Ovary (tissue), 9 donors: ENCODE results near the gene LUC7L3. TPM values are rescaled to one million over a fixed set of nuclear protein-coding genes. Genes with fewer than 3 reads are reported as not detected.
A peak's percentile ranks its signal among the peaks of the same experiment; 100 is the strongest.

Experiments used
- DNase-seq, 5 donors: peaks; one replicate each; pipeline ENCODE4 v3.0.0-alpha.2; 2019 to 2020
- H3K27ac ChIP-seq, 2 donors: fragments of 200-600 bp; one replicate each; pipeline versions ENCODE4 v1.5.1 to v1.8.0; 2019 to 2022
- H3K27me3 ChIP-seq: fragments of 200-600 bp; one replicate; pipeline ENCODE4 v1.8.0; 2022
- H3K36me3 ChIP-seq: fragments of 200-600 bp; sonication (generic); one replicate; pipeline ENCODE4 v1.5.1; 2019
- H3K4me1 ChIP-seq: one replicate; pipeline ENCODE4 v1.8.1; 2013; ENCODE audit warnings: mild to moderate bottlenecking, moderate library complexity; ENCODE audit not compliant: insufficient read depth
- H3K4me3 ChIP-seq: fragments of 200-600 bp; sonication (generic); one replicate; pipeline ENCODE4 v1.5.1; 2017
- H3K9me3 ChIP-seq, 2 donors: fragments of 200-600 bp in 1 of 2; sonication (generic) in 1 of 2; one replicate each; pipeline versions ENCODE4 v1.5.1 to v1.8.1; 2013 to 2019; ENCODE audit warnings: mild to moderate bottlenecking in 1 of 2, moderate library complexity in 1 of 2
- CTCF ChIP-seq, 3 donors: fragments of 450-650 bp in 2 of 3; fragments of 200-600 bp in 1 of 3; IDR thresholded peaks; one replicate each; pipeline versions ENCODE4 v1.5.1 to v1.8.0; 2016 to 2022; ENCODE audit warnings: antibody characterized with exemption in 3 of 3, mild to moderate bottlenecking in 1 of 3
- EP300 ChIP-seq: sonication (generic); formaldehyde crosslinking; IDR thresholded peaks from one replicate; pipeline ENCODE4 v1.6.1; 2017; ENCODE audit warnings: antibody characterized with exemption
- POLR2A ChIP-seq: fragments of 450-650 bp; IDR thresholded peaks from one replicate; pipeline ENCODE4 v1.6.1; 2017; ENCODE audit warnings: antibody characterized with exemption, mild to moderate bottlenecking, moderate library complexity
- WGBS, 3 donors: extraction: QIAGEN DNeasy Blood & Tissue Kit in 1 of 3; methylation state at CpG; one replicate each; pipeline versions ENCODE4 v1.1.5 to v1.1.7; 2013 to 2017; 5-methylcytosine and 5-hydroxymethylcytosine counted together
- intact Hi-C, 4 donors: fragments of 100-400 bp; cut with DNase I; formaldehyde crosslinking; loops; one replicate each; pipeline versions ENCODE4 v1.11.0 to v1.15.1; 2022 to 2023
- polyA plus RNA-seq, 2 donors: library from polyadenylated mRNA; stranded (reverse); fragments of 200-250 nt in 1 of 2; fragments of 350-450 nt in 1 of 2; fragmentation: Illumina TruSeq in 1 of 2; extraction: RNeasy Lipid Tissue Mini Kit (QIAGEN cat#74804) in 1 of 2; gene quantifications; one replicate each; pipeline ENCODE4 v1.2.3, GENCODE V29; 2013 to 2014
- total RNA-seq, 7 donors: library from RNA; depleted of rRNA in 2 of 7; stranded (reverse); fragments of >200 nt in 2 of 7; fragmentation: NEBNext Ultra II Directional in 3 of 7; extraction: Animal tissue kit (Norgen Biotek cat#: 25700) in 3 of 7; gene quantifications; one replicate each; pipeline versions ENCODE4 v1.1.0 to v1.2.4, GENCODE V29; 2016 to 2023
- donor health status: DM: no; HTN: no; CAD: no; lungs with moderate emphysema.
- donor health status: DM: no; HTN: no; CAD: no.
- donor health status: Bipolar disorder and iron deficiency.
- donor health status: DM: yes; HTN: yes; CAD: no.
- donor health status: DM: no; HTN: no; CAD: no.
- donor health status: DM: yes; HTN: yes; CAD: no.

LUC7L3 gene
- total and polyA plus RNA-seq, 9 donors: 96.5 to 172 (median 139) TPM

DNA sequence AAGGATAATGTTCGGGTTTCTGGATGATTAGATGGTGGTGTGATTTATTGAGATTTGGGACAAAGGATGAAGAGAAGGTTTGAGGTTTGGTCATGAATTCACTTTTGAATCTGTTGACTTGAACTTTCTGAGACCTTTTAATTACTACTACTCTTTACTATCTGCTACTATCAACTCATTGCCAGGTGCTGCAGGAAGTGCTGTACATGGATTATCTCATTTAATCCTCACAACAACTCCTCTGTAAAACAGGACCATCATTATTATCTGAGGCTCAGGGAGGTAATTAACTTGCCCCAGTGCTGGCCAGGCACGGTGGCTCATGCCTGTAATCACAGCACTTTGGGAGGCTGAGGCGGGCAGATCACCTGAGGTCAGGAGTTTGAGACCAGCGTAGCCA is 8.8 kb upstream of the LUC7L3 start:
- H3K4me3 ChIP-seq: no peak overlapping the region
- TF ChIP-seq CTCF (IDR thresholded peaks at IDR 0.05): no peak
- TF ChIP-seq EP300: no peak
- TF ChIP-seq POLR2A: no peak
- peaks cover 13% of the 10 kb centered on the region for H3K4me1 ChIP-seq
- no peak overlapping the region for H3K27ac ChIP-seq
- WGBS, 3 donors: 84 to 86% (median 85%) methylated on average over 4 of the region's 4 CpGs
- DNase-seq: no peak
- intact Hi-C loops: no loop called here
- no peaks in the 10 kb centered on the region for H3K36me3 ChIP-seq
- H3K27me3 ChIP-seq: no peaks in the 10 kb centered on the region
- no peaks in the 10 kb centered on the region for H3K9me3 ChIP-seq

GRCh38 chr17:50712641-50713040 is 6.8 kb upstream of the LUC7L3 start:
- WGBS, 3 donors: 76 to 81% (median 78%) methylated on average over 9 of the region's 9 CpGs
- intact Hi-C loops: no loop called here
- peaks cover 12% of the 10 kb centered on the region for H3K4me1 ChIP-seq

GRCh38 chr17:50715471-50715870 is 3.9 kb upstream of the LUC7L3 start:
- DNase-seq: no peak
- 84 to 99% (median 97%) methylated on average over 3 of the region's 3 CpGs for WGBS, 3 donors
- intact Hi-C loops: no loop called here
- Histone ChIP-seq H3K4me3 (no peak overlapping the region), H3K36me3 (no peaks in the 10 kb centered on the region), H3K4me1 (peaks cover 3% of the 10 kb centered on the region), H3K9me3 (no peaks in the 10 kb centered on the region), H3K27me3 (no peaks in the 10 kb centered on the region), H3K27ac (no peak overlapping the region)
- no peak for TF ChIP-seq POLR2A

More at GRCh38 chr17:50712641-50713040, 6.8 kb upstream of the LUC7L3 start:
- no peak for DNase-seq
- no peaks in the 10 kb centered on the region for H3K27me3 ChIP-seq
- no peak overlapping the region for H3K4me3 ChIP-seq
- no peaks in the 10 kb centered on the region for H3K36me3 ChIP-seq
- H3K9me3 ChIP-seq: no peaks in the 10 kb centered on the region
- no peak overlapping the region for H3K27ac ChIP-seq
- TF ChIP-seq CTCF (IDR thresholded peaks at IDR 0.05) (no peak), POLR2A (no peak), EP300 (no peak)

DNA sequence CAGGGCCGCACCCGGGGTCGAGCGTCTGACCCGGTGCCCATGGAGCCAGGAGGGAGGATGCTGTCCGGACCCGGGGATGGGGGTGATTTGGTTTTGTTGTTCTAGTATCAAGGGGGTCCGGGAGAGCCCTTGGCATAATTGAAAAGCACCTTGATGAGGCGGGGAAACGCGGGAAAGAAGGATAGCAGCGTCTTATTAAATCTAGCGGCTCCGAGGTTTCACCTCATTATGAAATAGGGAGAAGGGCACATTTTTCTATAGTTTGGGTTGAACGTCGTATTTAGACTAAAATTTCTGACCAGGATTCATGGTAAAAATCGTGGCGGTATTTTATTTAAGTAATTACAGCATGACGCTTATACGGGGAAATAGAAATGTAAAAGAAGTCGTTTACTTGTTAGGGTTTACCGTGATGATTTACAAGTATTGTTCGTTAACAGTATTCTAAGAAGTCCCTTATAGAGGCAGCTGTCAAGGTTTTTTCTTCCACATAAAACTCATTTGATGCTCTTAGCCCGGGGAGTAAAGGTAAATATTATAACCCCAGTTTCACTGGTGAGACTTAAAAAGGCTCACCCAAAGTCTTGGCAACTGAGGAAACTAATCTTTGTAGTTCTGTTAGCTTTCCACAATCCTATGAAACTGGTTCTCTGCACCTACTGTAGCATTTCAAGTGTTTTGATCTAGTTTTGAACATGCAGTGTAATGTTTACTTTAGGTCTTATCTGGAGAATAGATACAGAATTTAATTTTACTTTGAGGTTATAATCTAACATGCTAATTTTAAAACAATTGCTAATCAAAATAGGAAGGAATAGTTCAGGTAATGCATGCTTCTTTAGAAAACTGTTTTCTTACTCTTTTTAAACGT is 756 bp downstream of the LUC7L3 start:
- TF ChIP-seq EP300 (no peak), POLR2A (no peak), CTCF (IDR thresholded peaks at IDR 0.05) (no peak)
- no peak for DNase-seq
- Histone ChIP-seq H3K9me3 (no peaks in the 10 kb centered on the region), H3K4me1 (peaks cover 16% of the 10 kb centered on the region), H3K27me3 (no peaks in the 10 kb centered on the region), H3K27ac (peak overlapping the region; percentile 78 to 96), H3K4me3 (peak overlapping the region; percentile 74), H3K36me3 (no peaks in the 10 kb centered on the region)
- 0 to 1% (median 1%) methylated on average over 24 to 25 of the region's 25 CpGs for WGBS, 3 donors
- intact Hi-C loops: no loop called here
